ENCODE measurements around the gene ZNF516. TPM values are rescaled to one million over a fixed set of nuclear protein-coding genes. Genes with fewer than 3 reads are reported as not detected.
A peak's percentile ranks its signal among the peaks of the same experiment; 100 is the strongest.

ZNF516 gene
- total and polyA plus RNA-seq, 2 of the 13 experiments (the other 11 are each of a cell fraction or from before 2014, with no cell fraction given): 16.6 to 18.7 TPM

DNA sequence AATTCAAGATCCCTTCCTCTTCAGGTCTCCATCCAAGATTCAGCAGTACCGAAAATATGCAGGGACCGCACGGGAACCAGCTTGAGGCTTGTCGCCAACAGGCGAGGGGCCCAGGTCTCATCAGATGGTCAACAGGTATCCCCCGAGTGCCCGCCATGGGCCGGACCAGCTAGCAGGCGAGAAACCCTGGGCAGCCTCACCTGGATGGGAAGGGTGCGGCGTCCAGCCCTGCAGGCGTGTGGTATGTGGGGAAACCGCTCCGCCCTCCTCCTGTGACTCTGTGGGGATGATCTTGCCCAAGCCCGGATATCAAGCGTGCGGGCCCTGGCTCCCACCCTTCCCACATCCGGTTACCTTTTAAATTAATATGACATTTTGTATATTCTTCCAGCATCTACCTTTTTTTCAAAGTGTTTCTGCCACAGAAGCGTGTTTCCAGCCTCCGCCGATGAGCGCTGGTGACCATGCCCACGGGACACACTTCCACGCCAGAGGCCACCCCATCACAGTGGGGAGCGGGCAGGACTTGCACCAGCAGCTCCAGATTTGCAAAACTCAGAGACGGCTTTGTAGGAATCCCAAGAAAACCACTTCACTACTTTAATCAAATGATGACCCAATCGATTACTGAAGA lies 33.2 kb downstream of the ZNF516 start:
- no peak overlapping the region for H3K4me2 ChIP-seq (ENCODE audit: low read depth, low read length)
- no peak overlapping the region for H3K9ac ChIP-seq (ENCODE audit: insufficient read depth, low read depth, low read length)
- no TSS peak for BruUV-seq (replicated peaks)
- no peak for ATAC-seq
- intact Hi-C loops (cut with micrococcal nuclease; ENCODE audit: unreplicated experiment) (no loop called here), in situ Hi-C loops (cut with HindIII; ENCODE audit: extremely low pct_ligation_motif_present, low pct_unique_long_range_greater_than_20kb) (no loop called here)
- H3K79me2 ChIP-seq (ENCODE audit: insufficient read depth, low read length): peaks cover 97% of the 10 kb centered on the region
- FAIRE-seq: no peak
- WGBS (ENCODE audit: low lambda C conversion rate): 97% methylated on average over 21 of the region's 27 CpGs
- CTCF ChIA-PET (ENCODE audit: low intra/inter-chr PET ratio, low total read pairs): no interaction called here
- H3K4me1 ChIP-seq (ENCODE audit: insufficient read depth, low read length): peaks cover 4% of the 10 kb centered on the region; the same call in 1 of the 2 replicates
- no peaks in the 10 kb centered on the region for H3K27me3 ChIP-seq (ENCODE audit: control insufficient read depth in 1 of 2, insufficient read depth in 2 of 2, low read length in 2 of 2)
- DNase-seq (ENCODE audit: low spot score): no peak
- H2AFZ ChIP-seq (ENCODE audit: low read length): no peak overlapping the region
- no peak overlapping the region for H3K4me3 ChIP-seq (replicated peaks in 1 of 3; ENCODE audit: insufficient read depth in 1 of 3, low read depth in 2 of 3, low read length in 3 of 3)
- H3K9me3 ChIP-seq (ENCODE audit: low read length): no peaks in the 10 kb centered on the region
- peaks cover 4 to 47% of the 10 kb centered on the region in 2 experiments; a peak in 4 of 5 replicates for H3K36me3 ChIP-seq (replicated peaks in 1 of 2; ENCODE audit: control insufficient read depth in 1 of 2, insufficient read depth in 2 of 2, low read length in 2 of 2)
- peaks cover 86% of the 10 kb centered on the region; the same call in 1 of the 2 replicates for H4K20me1 ChIP-seq (ENCODE audit: insufficient read depth, low read length)
- TF ChIP-seq ARNTL (CRISPR knock-in tag; IDR thresholded peaks at IDR 0.05) (no peak), AGO2 (optimal IDR thresholded peaks at IDR 0.05; ENCODE audit: low read depth, low read length) (peak; percentile 34)
- TF ChIP-seq, protein P1, sequence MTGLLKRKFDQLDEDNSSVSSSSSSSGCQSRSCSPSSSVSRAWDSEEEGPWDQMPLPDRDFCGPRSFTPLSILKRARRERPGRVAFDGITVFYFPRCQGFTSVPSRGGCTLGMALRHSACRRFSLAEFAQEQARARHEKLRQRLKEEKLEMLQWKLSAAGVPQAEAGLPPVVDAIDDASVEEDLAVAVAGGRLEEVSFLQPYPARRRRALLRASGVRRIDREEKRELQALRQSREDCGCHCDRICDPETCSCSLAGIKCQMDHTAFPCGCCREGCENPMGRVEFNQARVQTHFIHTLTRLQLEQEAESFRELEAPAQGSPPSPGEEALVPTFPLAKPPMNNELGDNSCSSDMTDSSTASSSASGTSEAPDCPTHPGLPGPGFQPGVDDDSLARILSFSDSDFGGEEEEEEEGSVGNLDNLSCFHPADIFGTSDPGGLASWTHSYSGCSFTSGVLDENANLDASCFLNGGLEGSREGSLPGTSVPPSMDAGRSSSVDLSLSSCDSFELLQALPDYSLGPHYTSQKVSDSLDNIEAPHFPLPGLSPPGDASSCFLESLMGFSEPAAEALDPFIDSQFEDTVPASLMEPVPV (CRISPR knock-in tag; IDR thresholded peaks at IDR 0.05): no peak
- POLR2A ChIA-PET: no interaction called here
- no peak overlapping the region for H3K27ac ChIP-seq (ENCODE audit: extremely low read length, insufficient read depth, low read length)

DNA sequence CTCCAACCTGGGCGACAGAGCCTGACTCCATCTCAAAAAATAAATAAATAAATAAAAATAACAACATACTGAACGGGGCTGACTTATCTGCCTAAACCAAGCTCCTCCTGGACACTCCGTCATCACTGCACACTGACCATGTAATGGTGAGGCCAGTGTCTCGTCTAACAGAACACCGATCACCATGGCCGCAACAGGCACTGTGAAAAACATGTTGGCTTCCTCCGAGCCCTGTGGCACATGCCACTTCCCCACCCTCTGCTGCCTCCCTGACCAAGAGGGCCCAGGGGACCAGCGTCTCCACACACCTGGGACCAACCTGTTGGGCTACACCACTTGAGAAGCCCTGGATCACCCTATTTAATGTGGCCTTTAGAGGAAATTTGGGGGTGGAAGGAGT lies 33.9 kb downstream of the ZNF516 start:
- H3K9me3 ChIP-seq (ENCODE audit: low read length): no peaks in the 10 kb centered on the region
- ATAC-seq (no peak), DNase-seq (ENCODE audit: low spot score) (no peak), FAIRE-seq (no peak)
- no peaks in the 10 kb centered on the region for H3K27me3 ChIP-seq (ENCODE audit: control insufficient read depth in 1 of 2, insufficient read depth in 2 of 2, low read length in 2 of 2)
- no peak overlapping the region for H3K9ac ChIP-seq (ENCODE audit: insufficient read depth, low read depth, low read length)
- 90% methylated on average over 8 of the region's 8 CpGs for WGBS (ENCODE audit: low lambda C conversion rate)
- no peak overlapping the region for H3K27ac ChIP-seq (ENCODE audit: extremely low read length, insufficient read depth, low read length)
- in situ Hi-C loops (cut with HindIII; ENCODE audit: extremely low pct_ligation_motif_present, low pct_unique_long_range_greater_than_20kb): no loop called here
- peaks cover 4 to 48% of the 10 kb centered on the region in 2 experiments; a peak in 4 of 5 replicates for H3K36me3 ChIP-seq (replicated peaks in 1 of 2; ENCODE audit: control insufficient read depth in 1 of 2, insufficient read depth in 2 of 2, low read length in 2 of 2)
- ChIA-PET CTCF (ENCODE audit: low intra/inter-chr PET ratio, low total read pairs) (no interaction called here), POLR2A (no interaction called here)
- peaks cover 11% of the 10 kb centered on the region for H3K4me1 ChIP-seq (ENCODE audit: insufficient read depth, low read length)
- H2AFZ ChIP-seq (ENCODE audit: low read length): no peak overlapping the region
- intact Hi-C loops (cut with micrococcal nuclease; ENCODE audit: unreplicated experiment): no loop called here
- BruUV-seq (replicated peaks): no TSS peak
- no peak overlapping the region for H3K4me3 ChIP-seq (replicated peaks in 1 of 3; ENCODE audit: insufficient read depth in 1 of 3, low read depth in 2 of 3, low read length in 3 of 3)
- peaks cover 85% of the 10 kb centered on the region for H4K20me1 ChIP-seq (ENCODE audit: insufficient read depth, low read length)
- H3K79me2 ChIP-seq (ENCODE audit: insufficient read depth, low read length): peaks cover 97% of the 10 kb centered on the region
- H3K4me2 ChIP-seq (ENCODE audit: low read depth, low read length): no peak overlapping the region
- TF ChIP-seq, protein P2, sequence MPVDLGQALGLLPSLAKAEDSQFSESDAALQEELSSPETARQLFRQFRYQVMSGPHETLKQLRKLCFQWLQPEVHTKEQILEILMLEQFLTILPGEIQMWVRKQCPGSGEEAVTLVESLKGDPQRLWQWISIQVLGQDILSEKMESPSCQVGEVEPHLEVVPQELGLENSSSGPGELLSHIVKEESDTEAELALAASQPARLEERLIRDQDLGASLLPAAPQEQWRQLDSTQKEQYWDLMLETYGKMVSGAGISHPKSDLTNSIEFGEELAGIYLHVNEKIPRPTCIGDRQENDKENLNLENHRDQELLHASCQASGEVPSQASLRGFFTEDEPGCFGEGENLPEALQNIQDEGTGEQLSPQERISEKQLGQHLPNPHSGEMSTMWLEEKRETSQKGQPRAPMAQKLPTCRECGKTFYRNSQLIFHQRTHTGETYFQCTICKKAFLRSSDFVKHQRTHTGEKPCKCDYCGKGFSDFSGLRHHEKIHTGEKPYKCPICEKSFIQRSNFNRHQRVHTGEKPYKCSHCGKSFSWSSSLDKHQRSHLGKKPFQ (CRISPR knock-in tag; IDR thresholded peaks at IDR 0.05; ENCODE audit: insufficient replicate concordance): no peak
- TF ChIP-seq MBNL3 (CRISPR knock-in tag; conservative IDR thresholded peaks at IDR 0.05): no peak
- TF ChIP-seq, protein P3, sequence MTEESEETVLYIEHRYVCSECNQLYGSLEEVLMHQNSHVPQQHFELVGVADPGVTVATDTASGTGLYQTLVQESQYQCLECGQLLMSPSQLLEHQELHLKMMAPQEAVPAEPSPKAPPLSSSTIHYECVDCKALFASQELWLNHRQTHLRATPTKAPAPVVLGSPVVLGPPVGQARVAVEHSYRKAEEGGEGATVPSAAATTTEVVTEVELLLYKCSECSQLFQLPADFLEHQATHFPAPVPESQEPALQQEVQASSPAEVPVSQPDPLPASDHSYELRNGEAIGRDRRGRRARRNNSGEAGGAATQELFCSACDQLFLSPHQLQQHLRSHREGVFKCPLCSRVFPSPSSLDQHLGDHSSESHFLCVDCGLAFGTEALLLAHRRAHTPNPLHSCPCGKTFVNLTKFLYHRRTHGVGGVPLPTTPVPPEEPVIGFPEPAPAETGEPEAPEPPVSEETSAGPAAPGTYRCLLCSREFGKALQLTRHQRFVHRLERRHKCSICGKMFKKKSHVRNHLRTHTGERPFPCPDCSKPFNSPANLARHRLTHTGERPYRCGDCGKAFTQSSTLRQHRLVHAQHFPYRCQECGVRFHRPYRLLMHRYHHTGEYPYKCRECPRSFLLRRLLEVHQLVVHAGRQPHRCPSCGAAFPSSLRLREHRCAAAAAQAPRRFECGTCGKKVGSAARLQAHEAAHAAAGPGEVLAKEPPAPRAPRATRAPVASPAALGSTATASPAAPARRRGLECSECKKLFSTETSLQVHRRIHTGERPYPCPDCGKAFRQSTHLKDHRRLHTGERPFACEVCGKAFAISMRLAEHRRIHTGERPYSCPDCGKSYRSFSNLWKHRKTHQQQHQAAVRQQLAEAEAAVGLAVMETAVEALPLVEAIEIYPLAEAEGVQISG (CRISPR knock-in tag; IDR thresholded peaks at IDR 0.05): no peak
- TF ChIP-seq, protein P4, sequence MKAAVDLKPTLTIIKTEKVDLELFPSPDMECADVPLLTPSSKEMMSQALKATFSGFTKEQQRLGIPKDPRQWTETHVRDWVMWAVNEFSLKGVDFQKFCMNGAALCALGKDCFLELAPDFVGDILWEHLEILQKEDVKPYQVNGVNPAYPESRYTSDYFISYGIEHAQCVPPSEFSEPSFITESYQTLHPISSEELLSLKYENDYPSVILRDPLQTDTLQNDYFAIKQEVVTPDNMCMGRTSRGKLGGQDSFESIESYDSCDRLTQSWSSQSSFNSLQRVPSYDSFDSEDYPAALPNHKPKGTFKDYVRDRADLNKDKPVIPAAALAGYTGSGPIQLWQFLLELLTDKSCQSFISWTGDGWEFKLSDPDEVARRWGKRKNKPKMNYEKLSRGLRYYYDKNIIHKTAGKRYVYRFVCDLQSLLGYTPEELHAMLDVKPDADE (CRISPR knock-in tag; IDR thresholded peaks at IDR 0.05): no peak
- TF ChIP-seq ISX (CRISPR knock-in tag; conservative IDR thresholded peaks at IDR 0.05): no peak
- no peak for TF ChIP-seq ZZZ3 (CRISPR knock-in tag; IDR thresholded peaks at IDR 0.05; ENCODE audit: borderline replicate concordance)
- no peak for TF ChIP-seq ZNF317 (CRISPR knock-in tag; IDR thresholded peaks at IDR 0.05)
